Stimulated activated CD4-positive, alpha-beta T cell treated with anti-CD3 and anti-CD28 coated beads, Interleukin-2, amount 100 ng/mL, for 24 hours (primary cell): Measurements from ENCODE around the gene CSF3.
A peak's percentile ranks its signal among the peaks of the same experiment; 100 is the strongest.

ENCODE experiments used
- DNase-seq, 2 donors: peaks; one replicate each; pipeline ENCODE4 v3.0.0-alpha.2; 2020

Gene CSF3

DNA sequence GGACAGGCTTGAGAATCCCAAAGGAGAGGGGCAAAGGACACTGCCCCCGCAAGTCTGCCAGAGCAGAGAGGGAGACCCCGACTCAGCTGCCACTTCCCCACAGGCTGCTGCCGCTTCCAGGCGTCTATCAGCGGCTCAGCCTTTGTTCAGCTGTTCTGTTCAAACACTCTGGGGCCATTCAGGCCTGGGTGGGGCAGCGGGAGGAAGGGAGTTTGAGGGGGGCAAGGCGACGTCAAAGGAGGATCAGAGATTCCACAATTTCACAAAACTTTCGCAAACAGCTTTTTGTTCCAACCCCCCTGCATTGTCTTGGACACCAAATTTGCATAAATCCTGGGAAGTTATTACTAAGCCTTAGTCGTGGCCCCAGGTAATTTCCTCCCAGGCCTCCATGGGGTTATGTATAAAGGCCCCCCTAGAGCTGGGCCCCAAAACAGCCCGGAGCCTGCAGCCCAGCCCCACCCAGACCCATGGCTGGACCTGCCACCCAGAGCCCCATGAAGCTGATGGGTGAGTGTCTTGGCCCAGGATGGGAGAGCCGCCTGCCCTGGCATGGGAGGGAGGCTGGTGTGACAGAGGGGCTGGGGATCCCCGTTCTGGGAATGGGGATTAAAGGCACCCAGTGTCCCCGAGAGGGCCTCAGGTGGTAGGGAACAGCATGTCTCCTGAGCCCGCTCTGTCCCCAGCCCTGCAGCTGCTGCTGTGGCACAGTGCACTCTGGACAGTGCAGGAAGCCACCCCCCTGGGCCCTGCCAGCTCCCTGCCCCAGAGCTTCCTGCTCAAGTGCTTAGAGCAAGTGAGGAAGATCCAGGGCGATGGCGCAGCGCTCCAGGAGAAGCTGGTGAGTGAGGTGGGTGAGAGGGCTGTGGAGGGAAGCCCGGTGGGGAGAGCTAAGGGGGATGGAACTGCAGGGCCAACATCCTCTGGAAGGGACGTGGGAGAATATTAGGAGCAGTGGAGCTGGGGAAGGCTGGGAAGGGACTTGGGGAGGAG is at the start of gene CSF3:
TSS of gene CSF3 (plus strand) at position 436 of the 993 bp plus-strand sequence. CDS start at position 471, 35 bp downstream.
- DNase-seq: no peak

DNA sequence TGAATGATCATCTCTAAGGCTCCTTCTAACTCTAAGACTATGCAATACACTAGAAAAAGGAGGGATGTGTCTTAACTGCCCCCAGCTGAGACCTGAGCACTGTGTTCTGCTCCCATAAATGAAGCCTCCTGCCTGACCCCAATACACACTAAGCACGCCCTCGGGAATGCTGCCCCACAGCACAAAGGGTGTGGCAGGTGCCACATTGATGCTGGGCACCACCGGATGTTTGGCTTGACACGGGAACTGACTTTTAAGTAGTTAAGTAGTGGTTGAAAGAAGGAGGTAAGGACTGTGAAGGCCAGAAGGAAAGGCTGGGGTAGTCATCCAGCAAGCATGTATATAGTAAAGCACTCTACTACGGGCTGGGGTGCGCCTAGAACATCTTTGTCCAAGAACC is 48.5 kb upstream of the CSF3 start:
- DNase-seq: no peak

DNA sequence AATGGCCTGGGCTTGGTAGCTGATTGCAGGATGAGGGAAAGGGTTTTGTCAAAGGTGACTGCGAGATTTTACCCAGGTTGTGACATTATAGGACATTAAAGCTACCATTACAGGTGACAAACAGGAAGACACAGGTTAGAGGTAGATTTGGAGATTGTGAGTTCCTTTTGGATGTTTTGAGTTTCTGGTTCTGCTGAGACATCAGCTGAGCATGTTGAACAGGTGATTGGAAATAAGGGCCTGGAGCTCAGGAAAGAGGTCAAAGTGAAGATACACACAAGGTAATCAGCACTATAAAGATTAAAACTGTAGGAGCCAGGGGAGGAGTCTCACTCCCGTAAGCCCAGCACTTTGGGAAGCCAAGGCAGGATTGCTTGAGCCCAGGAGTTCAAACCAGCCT is 46.5 kb upstream of the CSF3 start:
- DNase-seq: no peak

- DNase-seq: no peak
Observed at GRCh38 chr17:39969375-39969774, 45.9 kb upstream of the CSF3 start.

DNA sequence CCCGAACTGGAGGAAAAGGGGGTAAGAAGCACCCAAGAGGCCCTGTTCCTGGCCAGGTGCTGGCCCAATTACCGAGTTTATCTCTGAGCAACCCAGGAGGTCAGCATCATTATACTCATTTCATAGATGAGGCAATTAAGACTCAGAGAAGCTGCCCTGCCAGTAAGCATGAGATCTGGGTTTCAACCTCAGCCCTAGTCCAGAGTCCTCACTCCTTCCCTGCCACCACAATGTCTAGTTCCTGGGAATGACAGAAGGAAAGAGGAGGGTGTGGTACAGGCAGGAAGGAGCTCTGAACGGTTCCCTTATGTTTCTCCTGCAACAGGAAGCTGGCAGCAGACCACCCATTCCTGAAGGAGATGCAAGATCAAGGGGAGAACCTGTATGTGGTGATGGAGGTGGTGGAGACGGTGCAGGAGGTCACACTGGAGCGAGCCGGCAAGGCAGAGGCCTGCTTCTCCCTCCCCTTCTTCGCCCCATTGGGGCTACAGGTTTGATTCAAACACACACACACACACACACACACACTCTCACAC is 45.0 kb upstream of the CSF3 start:
- DNase-seq: no peak

GRCh38 chr17:39971076-39971603 is 44.1 kb upstream of the CSF3 start:
- DNase-seq: no peak

DNA sequence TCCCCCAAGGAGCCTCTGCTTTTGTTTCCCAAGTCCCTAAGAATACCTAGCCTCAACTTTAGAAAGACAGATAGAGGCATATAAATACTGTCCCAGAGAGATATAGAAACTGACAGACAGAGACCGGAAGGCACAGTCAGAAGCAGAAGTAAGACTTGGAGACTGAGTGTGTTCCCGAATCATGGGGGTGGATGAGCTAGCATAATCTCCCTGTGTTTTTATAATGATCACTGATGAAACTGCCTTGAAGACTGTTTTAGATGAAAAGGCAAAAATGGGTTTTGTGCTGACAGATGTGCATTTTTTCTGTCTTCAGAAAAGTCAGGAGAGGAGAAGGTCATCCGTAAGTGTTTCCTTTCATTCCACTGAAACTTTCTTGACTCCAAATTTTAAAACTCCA is 43.0 kb upstream of the CSF3 start:
- DNase-seq: no peak

DNA sequence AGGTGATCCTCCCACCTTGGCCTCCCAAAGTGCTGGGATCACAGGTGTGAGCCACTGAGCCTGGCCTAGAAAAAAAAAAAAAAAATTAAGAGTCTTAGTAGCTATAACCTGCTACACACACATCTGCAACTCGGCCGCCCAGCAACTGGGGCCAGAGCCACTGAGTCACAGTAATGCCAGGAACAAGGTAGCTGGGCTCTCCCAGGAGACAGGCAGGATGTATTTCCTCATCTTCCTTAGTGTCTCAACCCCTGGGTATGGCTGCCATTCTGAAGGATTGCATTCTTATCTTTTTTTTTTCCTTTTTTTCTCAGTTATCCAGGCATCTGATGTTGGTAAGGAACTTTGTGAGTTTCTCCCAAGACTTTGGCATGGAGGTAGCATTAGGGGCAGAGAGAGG is 41.7 kb upstream of the CSF3 start:
- DNase-seq: no peak

DNA sequence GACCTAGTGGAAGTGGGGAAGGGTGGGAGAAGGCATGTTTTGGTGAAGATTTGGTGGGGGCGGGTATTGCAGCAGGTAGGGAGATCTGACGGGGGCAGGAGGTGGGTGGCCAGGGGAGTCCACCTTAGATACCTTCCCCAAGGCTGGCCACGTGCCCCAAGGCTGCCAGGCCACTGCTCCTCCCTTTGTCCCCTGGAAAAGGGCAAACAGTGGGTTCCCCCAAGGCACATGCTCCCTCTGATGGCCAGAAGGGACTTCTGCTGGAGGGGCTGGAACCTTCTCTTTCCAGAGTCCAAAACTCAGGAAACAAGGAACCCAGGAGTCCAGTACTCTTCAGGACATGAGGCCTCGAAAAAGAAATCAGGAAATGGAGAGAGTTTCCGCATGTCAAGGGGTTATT is 40.8 kb upstream of the CSF3 start:
- DNase-seq: no peak

GRCh38 chr17:39975801-39976200 is 39.4 kb upstream of the CSF3 start:
- DNase-seq: no peak

DNA sequence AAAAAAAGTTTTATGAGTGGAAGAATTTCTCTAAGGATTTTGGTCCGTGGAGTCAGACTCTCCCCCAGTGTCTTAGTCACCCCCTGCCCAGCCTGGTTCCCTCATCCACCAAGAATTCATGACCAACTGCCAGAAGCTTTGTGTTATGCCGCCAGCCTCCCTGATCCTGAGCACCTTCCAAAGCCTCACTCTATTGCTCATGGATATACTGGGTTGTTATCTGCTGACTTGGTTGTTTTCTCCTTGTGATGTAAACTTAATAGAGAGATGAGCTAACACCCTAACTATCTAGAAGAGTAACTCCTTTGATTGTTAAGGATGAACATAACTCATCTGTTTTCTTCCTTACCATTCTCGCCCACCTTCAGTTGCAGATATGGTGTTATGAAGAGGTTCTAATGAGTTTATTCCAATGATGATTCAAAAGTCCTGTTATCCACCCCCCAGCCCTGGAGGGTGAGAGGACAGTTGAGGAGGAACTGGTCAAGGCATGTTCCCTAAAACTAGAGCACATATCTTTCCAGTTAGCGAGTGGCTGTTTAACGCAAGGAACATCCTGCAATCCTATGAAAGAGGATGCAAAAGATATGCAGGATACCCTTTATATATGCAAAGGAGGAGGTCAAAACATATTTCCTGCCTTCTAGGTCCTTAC is 36.1 kb upstream of the CSF3 start:
- no peak for DNase-seq

DNA sequence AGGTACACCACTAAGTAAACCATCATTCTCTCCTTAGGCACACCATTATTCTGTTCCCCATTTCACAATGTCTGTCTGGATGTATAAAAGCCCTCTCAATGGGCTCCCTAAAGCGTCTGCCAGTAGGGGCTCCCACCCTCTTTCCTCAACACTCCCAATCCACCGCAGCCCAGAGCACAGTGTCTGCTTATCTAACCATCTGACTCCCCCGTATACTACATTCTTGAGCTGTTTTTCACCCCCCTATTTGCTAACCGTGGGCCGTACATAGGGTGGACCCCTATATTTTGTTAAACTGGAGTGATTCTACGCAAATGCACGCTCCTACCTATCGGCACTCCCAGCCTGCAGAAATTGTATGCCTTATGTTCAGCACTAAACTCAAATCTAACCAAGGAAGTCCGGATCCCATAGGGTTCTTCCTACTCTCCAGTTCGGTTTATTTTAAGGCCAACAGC is 35.3 kb upstream of the CSF3 start:
- peak; percentile 18 to 37 for DNase-seq

GRCh38 chr17:39980351-39981206 is 34.7 kb upstream of the CSF3 start, which contains the start of gene PSMD3:
Gene PSMD3, plus strand, starts transcription at chr17:39980807. Its CDS starts 164 bp downstream, at chr17:39980971.
- peak; percentile 97 to 99 for DNase-seq

GRCh38 chr17:39981207-39981741 is 34.0 kb upstream of the CSF3 start:
- no peak for DNase-seq

DNA sequence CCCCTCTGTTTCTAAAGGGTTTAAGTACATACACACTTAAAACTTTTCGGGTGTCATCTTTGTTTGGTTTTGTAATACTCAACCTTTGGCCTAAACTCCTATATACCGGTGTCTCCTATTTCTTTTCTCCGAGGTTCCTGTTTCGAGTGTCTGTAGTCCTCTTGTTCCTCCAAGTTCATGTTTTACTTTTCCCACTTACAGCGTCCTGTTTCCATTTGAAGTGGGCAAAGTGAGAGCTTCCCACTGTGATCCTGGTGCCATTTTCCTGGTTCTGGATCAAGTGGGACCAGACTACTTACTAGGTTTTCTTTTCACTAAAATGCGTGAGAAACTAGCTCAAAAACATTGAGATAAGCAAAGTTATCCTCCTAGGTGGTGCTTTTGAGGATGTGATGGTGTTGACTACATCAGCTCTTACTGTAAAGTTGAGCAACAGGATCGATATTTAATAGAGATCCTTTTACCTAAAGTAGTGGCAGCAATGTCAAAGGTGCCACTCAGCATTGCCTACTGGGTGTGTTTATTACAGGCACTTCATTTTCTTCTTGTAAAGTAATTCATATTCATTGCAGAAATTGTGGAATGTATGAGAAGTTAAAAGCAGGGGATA is 33.4 kb upstream of the CSF3 start:
- DNase-seq: no peak

- DNase-seq: no peak
Observed at GRCh38 chr17:39988206-39988810, 26.9 kb upstream of the CSF3 start.

DNA sequence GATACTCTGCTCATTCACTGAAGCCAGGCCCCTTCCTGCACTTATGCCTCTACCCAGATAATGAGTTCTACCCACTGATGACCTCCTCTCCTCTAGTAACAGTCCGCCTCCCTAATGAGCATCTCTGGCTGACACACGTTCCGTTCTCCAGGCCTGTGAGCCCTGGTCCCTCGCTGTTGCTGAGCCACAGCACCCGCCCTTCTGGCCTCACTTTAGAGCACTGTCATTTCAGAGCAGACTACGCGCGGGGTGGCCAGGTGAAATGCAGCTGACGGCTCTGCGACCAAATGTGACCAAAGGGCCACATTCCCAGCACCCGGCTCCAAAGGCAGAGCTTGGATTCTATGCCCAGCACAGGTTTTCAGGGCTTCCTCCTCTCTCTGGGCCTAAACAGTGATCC is 20.8 kb upstream of the CSF3 start:
- no peak for DNase-seq

GRCh38 chr17:39995438-39995837 is 19.8 kb upstream of the CSF3 start:
- DNase-seq: no peak

- DNase-seq: no peak
Observed at GRCh38 chr17:39996162-39996561, 19.1 kb upstream of the CSF3 start.

GRCh38 chr17:39996800-39997199 is 18.4 kb upstream of the CSF3 start:
- DNase-seq: no peak

DNA sequence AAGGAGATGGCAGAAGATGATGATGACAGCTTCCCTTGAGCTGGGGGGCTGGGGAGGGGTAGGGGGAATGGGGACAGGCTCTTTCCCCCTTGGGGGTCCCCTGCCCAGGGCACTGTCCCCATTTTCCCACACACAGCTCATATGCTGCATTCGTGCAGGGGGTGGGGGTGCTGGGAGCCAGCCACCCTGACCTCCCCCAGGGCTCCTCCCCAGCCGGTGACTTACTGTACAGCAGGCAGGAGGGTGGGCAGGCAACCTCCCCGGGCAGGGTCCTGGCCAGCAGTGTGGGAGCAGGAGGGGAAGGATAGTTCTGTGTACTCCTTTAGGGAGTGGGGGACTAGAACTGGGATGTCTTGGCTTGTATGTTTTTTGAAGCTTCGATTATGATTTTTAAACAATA is 17.7 kb upstream of the CSF3 start:
- DNase-seq: no peak
